Measurements from ENCODE around the gene TMEM250.
"Not testable (repeated sequence)": the region's sequence is repeated elsewhere in the genome, so short reads cannot be mapped to it uniquely, and the experiment has no call there.

TMEM250 gene

DNA sequence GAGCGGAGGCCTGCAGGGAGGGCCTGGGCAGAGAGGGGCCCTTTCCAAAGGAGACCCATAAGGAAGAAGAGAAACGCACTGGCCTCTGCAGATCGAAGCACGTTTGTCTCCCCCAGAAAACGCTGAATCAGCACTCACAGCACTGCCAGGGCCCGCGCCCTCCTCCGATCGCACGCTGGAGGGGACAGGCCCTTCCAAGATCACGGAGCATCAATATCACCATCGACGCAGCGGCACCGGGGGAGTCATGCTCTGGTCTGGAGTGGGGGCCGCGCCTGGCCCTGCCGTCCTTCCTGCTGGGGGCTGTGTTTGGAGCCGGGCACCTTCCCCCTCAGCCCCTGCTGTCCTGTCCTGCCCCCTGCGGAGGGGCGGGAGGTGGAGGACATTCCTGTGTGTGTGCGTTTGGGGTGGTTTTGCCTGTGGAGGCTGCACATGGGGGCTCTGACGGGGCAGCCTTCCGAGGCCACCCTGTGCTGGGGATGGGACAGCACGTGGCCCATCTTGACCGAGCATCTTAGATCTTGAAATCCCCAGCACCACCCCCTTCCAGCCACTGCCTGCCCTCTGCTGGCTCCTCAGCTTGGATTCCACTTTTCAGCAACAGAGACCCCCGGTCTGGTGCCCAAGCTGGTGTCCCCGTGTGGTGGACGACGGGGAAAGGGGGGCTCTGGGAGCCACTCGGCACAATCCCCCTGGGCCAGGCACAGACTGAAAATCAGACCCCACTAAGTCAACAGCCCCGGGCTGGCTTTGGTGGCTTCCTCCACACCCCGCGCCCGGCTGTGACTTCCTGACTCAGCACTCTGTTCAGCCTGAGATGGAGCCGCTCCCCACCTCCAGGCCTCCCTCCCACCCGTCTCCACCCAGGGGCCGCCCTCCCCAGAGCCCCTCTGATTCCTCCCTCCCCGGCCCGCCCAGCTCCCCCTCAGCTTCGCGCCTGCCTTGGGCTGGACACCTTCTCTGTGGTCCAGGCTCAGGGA, 8.3 kb downstream of the TMEM250 start:
- DNase-seq: peak; percentile 74

DNA sequence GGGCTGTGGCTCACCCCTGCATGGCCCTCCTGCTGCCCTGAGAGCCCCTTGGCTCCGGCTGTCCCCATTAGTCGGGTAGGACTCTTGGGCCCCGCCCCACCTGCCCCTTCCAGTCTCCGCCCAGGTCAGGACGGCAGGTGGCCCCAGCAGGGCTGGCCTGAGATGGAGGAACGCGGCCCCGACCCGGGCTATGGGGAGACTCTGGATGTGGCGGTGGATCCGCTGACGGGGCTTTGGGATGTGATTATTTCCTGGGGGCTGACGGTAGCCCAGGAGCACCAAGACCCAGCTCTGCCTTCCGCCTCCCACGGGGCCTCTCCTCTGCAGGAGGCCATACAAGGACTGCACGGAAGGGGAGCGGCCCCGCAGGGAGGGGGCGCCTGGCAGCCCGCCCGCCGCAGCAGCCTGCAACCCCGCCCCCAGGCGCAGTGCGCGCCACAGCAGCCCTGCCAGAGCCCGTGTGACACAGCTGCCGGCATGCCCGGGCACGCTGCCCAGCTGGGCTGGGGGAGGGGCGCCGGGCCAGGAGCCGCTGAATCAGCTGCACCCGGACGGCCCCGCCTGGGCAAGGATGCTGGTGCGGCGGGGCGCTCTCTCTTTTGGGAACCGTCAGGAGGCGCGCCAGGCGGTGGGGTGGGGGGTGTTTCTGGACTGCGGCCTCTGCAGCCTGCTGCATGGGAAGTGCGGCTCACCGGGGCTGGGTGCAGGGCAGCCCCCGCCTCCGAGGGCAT, 9.2 kb downstream of the TMEM250 start:
- DNase-seq: peak; percentile 85

DNA sequence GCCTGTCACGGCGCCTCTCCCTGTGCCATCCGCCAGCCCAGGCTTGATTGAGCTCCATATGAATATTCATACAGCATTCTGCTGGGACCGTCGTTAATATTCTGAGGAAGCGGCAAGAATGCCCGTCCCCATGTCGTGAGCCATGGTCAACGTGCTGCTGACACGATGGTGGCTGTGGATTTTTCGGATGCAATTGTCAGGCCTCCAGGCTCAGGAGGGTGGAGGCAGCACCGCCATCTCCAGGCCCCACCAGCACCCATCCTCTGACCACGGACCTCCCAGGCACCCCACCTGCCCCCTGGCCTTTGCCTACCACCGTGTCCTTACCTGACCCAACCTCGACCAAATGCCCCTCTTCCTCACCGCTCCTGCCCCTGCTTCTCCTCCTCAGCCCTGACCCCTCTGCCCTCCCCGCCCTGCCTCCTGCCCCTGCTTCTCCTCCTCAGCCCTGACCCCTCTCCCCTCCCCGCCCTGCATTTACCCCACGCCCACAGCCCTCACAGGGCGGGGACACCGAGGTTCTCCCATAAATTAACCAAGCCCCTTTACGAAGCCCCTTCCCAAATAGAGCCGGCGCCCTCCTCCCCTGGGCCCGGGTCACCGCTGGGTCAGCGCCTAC, 9.9 kb downstream of the TMEM250 start:
- no peak for DNase-seq

DNA sequence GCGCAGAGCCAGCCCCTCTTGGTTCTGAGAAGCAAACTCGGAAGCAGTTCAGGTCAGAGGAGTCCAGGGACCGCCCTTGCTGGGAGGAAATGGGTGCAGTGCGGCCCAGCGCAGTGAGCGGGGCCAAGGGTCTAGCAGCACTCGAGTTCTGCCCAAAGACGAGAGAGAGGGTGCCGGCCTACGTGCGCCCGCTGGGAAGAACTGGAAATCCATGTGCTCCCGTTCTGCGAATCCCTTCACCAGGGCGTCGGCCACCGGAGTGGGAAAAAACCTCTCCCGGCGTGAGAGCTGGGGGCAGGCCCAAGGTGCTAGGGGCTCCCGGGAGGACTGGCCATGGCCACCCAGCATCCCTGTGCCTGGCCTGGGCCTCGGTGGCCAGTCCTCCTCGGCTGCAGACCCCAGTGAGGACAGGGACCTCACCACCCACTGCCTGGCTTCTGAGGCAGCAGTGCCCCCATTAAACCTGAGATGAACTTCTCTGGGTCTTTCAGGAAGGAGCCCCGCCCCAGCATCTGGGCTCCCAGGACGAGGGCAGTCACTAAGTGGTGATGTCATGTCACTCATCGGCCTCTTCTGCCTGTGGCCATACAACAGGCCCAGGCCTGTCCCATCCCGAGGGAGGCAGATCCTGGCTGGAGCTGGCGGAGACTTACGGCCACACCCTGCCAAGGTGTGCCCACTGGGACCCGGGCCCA, 10.6 kb downstream of the TMEM250 start:
- DNase-seq: no peak

DNA sequence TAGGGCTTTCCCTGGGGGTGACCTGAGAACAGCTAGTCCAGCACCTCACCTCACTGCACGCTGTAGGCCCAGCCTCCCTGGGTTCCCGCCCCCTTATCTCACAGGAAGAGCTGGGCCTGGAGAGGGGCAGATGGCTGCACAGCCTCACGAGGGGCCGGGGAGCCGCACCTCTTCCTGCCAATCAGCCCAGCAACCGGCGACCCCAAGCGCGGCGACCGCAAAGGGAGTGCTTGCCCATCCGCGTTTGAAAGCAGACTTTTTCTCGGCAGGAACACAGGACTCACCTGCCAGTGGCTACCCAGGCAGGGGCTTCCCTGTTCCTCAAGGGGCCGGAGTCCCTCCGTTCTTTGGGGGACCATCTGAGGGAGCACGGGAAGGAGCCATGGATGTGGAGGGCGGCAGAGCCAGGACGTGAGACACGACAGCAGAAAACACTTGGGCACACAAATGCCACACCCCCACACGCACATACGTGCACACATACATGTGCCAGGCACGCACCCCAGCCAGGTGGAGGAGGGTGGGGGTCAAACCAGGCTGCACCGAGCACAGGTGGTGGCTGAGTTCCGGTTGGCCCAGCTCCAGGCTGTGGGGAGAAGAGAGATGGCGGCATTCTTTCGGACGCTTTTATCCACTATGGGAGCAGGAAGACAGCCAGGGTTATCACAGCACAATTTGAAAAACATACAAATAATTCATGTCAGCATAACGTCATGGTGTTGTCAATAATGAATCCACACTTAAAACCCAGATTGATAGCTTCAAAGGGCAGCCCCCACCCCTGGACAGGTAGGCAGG, 11.3 kb downstream of the TMEM250 start:
- DNase-seq: no peak

DNA sequence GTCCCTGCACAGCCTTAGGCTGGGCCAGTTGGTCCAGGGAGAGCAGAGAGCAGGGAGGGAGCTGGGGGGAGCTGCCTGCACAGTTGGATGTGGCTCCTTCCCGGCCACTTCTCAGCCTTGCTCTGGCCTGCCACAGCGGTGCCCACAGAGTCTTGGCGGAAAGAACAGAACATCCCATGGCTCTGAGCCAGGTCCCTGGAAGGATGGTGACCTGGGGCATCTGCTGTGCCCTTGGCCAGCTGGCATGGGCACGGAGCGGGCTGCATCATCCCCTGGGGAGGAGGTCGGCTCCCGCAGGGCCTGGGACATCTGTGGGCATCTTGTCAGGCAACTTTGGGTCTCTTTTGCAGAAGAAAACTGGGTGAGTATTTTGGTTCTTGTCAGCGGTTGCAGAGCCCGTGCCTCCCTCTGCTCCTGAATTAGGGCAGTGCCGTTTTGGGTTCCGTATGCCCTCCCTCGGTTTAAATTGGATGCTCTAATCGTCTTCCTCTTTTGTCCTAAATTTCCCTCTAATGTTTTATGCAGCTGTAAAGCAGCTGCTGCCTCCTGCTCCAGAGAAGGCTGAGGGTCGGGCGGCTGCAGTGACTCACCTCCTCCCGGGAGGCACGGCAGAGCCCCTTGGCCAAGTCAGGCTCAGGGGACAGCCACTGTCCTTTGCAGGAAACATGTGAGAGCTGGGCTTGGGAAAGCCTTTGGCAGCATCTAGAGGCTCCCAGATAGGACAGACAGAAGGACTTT, 13.1 kb downstream of the TMEM250 start:
- DNase-seq: no peak

DNA sequence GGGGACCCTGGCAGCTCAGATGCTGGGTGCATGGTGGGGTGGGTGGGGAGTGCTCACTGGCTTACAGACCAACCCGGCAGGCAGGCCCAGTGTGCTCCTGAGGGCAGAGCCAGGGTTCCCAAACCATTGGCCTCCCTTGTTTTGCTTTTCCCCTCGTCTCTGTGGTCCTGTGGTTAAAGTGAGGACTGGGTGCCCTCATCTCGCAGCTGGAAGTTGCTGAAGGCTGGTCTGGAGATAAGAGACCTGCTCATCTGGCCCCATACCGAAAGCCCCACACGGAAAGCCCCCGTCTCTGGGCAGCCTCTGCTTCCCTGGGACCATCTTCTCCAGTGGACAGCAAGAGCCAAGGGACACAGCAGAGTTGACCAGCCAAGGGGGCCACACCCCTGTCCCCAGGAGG, 13.8 kb downstream of the TMEM250 start:
- no peak for DNase-seq

DNA sequence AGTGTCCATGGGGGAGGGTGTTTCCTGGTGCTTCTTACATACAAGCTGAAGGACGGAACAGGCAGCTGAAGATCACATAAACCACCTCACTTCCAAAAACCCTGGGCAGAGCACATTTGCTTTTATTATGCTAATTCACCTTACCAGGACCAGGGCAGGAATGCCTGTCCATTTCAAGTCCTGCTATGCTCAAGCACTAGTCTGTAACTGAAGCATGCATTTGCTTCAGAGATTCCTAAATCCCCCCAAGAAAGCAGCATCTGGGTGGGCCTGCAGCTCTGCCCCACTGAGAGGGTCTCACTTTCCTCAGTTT, 14.2 kb downstream of the TMEM250 start:
- DNase-seq: no peak

DNA sequence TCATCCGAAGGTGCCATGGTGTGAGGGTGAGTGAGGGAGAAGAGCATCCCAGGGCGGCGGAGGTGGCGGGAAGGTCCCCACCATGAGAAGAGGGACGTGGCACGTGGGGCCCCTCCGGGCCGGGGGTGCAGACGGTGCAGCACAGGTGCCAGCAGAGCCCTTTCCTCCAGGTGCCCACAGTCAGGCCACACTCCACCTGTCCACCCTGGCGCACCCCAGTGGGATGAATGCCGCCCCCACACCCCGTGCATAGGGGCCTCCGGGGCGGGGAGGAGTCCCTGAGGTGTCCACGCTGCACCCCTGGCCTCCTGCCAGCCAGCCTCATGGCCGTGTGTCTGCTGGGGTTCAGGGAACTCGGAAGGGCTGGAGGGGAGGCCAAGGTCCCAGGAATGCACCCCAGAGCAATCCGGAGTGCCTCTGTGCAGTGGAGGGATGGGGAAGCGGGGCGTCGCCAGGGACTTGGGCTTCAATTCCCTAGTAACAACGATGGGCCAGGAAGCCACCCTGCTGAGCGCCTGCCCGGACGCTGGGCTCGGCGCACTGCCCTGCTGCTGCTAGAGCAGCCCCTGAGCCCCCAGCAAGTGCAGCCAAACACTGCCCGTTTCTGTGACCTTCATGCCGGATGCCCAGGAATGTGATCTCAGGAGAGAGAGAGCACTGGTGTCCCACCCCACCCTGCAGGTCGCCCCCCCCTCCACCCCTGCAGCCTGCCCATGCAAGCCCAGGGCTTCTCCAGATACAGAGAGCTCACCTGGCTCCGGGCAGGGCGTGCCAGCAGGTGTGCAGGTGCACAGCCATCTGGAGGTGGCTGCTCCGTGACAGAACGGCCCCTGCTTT, 14.8 kb downstream of the TMEM250 start:
- DNase-seq: no peak

DNA sequence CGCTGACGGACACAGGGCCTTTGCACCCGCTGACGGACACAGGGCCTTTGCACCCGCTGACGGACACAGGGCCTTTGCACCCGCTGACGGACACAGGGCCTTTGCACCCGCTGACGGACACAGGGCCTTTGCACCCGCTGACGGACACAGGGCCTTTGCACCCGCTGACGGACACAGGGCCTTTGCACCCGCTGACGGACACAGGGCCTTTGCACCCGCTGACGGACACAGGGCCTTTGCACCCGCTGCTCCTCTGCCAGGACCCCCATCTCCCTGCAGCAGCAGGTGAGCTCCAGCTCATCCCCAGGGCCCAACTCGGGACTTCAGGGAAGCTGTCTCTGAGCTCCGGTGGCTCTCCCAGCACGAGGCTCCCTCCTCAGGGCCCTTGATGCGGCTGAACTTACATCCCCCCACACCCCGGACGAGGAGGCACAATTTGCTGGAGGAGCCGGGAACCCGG, 17.0 kb downstream of the TMEM250 start:
- not testable (repeated sequence) for DNase-seq

DNA sequence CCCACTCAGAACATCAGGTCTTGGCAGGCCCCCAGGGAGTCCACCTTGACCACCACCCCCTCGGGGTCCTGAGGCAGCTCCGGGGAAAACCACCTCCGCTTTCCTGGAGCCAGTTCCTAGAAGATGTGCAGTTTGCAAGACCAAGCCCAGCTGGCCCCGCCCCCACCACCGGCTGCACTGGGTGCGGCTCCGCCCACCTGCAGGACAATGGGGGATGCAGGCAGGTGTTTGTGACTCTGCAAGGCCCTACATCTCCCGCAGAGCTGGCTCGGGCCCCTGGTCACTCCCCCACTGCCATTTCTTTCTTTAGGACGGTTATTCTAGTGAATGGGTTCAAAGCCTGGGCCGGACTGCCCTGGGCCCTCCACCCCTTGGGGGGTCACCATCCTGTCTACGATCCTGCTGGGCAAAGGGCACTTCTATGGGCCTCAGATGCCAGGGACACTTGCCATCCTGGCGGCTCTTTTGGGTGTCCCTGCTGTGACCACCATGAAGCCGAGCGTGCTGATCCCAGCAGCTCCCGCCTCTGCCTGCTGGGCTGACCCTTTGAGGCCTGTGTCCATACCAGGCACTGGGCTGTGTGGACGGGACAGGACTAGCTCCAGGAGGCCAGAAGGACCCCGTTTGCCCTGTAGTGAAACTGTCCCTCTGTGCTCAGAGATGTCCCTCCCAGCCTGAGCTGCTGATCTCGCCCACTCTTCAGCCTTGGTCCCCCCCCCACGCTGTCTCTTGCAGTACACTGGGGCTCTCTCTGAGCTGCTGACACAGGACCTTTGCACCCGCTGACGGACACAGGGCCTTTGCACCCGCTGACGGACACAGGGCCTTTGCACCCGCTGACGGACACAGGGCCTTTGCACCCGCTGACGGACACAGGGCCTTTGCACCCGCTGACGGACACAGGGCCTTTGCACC, 17.7 kb downstream of the TMEM250 start:
- DNase-seq: no peak

DNA sequence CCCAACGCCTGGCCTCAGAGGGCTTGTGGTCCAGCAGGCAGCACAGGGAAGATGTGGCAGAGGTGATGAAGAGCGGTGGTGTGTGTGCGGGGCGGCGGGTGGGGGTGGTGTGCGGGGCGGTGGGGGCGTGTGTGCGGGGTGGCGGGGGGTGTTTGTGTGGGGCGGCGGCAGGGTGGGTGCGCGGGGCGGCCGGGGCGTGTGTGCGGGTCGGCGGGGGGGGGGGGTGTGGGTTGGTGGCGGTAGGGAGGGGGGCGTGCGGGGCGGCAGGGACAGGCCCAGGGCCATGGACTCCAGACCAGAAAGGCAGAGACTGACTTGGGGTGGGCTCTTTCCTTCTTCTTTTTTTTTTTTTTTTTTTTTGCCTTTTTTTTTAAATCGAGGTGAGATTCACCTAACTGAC, 19.1 kb downstream of the TMEM250 start:
- no peak for DNase-seq

DNA sequence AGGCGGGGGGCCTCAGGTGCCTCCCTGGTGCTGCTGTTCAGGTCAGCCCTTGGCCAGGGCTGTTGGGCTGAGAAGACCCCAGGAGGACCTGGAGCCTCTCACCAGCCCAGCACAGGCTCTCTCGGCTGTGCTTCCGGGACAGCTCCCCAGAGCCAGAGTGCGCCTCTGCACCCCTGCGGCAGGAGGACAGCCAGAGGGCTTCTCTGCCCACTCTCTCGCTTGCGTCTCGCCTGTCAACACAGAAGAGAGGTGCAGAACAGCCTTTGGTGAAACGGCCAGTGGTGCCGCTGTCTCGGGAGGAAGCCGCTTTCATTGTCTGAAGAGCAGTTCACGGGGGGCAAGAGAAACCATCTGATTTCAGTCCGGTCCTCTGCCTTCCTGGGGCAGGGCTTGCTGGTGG, 19.8 kb downstream of the TMEM250 start:
- DNase-seq: no peak

DNA sequence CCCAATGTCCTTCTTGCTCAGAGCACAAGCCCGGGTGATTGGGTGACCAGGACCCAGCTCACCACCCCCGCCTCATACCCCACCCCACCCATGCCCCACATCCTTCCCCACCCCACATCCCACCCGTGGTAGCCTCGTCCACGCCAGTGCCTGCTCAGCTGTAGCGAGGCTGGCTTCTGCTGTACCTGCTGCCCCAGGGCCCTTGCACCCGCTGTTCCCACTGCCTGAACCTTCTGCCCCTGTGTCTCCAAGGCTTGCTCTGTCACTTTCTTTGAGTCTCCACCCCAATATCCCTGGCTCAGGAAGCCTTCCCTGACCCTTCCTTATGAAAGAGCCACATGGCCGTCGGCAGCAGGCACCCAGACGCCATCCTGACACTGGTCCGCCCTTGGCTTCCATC, 20.5 kb downstream of the TMEM250 start:
- DNase-seq: no peak

DNA sequence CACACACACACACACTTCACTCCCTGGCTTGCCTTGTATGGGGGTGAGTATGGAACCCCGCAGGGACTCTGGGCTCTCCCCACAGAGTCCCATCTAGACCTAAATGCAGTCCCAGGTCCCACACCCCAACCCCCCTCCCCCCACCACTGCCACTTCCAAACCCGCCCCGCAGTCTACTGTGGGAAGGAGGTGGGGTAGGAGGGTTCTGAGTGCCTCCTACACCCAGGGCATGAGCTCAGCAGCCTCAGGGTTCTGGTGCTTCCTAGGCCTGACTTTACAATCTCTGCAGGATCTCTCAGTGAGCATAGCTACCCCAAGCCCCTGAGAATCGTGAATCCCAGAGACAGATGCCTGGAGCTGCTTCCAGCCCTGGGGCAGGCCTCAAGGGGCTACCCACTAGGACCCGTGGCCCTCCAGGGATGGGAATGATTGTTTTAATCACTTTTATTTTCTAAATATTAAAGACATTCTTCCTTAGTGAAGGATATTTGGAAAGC, 22.1 kb downstream of the TMEM250 start:
- DNase-seq: no peak

DNA sequence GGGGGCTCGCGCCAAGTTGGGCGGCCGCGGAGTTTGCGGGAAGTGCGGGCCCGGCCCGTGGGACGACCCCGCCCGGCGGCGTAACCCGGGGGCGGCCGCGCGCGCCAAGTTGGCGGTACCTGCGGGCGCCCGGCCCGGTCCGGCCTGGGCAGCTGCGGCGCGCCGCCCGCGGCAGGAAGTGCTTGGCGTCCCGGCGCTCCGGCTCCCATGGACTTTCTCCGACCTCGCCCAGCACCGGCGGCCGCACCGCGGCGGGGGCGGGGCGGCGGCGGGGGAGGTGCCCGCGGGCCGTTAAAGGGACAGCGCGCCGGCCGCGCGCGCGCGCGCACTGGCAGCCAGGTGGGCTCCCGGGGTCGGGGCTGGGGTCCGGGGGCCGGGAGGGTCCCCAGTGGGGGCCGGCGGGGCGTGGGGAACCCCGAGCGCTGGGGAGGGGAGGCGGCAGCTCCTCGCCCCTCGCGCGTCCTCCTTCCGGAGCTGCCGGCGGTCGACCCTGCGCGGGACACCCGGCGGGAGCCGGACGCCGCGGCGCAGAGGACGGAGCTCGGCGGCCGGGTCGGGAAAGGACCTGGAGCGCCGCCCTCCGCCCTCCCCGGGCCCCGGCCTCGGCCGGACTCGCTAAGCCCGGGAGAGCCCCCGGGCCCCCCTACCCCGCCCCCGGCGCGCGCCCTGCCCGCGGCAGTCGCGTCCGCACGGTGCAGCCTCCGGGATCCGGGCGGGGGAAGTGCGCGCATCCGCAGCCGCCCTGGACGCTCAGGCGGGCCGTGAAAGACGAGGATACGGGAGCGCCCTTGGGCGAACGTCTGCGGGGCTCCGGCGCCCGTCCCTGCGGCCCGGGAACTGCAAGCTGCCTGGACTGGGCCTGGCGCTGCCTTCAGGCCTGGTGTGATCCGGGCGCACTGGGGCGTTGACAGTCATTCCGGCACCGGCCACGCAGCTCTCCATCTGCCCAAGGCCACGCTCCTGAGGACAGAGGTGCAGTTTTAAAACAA, 23.3 kb downstream of the TMEM250 start, which contains the start of gene NACC2:
TSS of gene NACC2 (minus strand) at position 220 of the 989 bp plus-strand sequence. CDS start 44,768 bp downstream, outside the sequence.
- no peak for DNase-seq

DNA sequence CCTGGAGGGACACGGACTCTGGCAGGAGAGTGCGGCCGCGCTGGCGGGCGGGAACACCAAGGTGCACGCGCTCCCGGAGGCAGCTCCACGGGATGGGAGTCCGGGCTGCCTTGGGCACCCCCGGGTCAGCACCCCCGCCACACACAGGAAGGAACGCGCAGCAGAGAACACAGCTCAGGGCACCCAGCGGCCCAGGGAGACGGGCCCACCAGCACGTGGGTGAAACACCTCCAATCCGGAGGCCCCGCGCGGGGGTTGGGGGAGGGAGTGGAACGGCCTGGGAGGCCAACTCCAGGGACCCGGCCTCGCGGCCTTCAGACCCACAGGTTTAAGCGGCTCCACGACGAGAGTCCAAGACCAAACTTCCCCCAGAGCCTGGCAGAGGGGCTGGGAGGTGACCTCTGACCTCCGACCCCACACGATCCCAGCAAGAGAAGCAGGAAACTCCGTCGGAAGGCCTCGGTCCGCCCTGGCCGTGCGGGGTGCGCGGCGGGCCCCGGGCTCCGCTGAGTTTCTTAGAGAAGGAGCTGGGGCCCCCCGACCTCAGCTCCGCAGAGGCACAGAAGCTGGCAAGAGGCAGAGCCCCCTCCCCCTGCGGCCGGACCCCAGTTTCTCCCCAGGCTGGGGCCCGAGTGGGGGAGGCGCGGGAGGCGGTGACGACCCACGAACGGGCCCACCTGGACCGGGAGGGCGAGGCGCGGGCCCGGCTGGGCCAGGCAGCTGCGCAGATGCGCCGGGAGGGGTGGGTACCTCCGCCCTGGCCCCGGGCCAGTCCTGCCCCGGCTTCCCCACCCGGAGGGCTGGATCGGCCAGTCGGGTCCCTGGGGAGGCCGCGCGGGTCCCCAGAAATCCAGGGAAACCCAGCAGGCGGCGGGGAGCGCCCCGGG, 24.4 kb downstream of the TMEM250 start:
- no peak for DNase-seq

All from retina (tissue), 1 donor.